GM19328 (cell line): ENCODE results near the gene DEFB125.

Experiments
- ATAC-seq: cut with Tn5 transposase; IDR thresholded peaks from one replicate; pipeline ENCODE4 v1.9.1; 2021; ENCODE audit warnings: mild to moderate bottlenecking, moderate library complexity; ENCODE audit not compliant: unreplicated experiment

The DEFB125 gene

GRCh38 chr20:145877-146276 is 58.4 kb downstream of the DEFB125 start:
- ATAC-seq: no peak
